NT2/D1 (cell line): ENCODE data around the gene CACNA2D4.

Experiments used
- DNase-seq: peaks from one replicate; pipeline ENCODE4 v3.0.0-alpha.2; 2011; ENCODE audit warnings: low read depth, low spot score
- H3K27me3 ChIP-seq: 2 replicates; pipeline ENCODE4 v1.6.0; 2011; ENCODE audit warnings: mild to moderate bottlenecking; ENCODE audit not compliant: insufficient read length, insufficient read depth
- H3K36me3 ChIP-seq: 2 replicates; pipeline ENCODE4 v1.6.1; 2011; ENCODE audit warnings: mild to moderate bottlenecking, low read length, mixed read lengths; ENCODE audit not compliant: insufficient read depth, insufficient read length
- H3K4me1 ChIP-seq: 2 replicates; pipeline ENCODE4 v1.5.1; 2011; ENCODE audit not compliant: insufficient read depth, insufficient read length
- H3K4me3 ChIP-seq: 2 replicates; pipeline ENCODE4 v1.5.1; 2011; ENCODE audit warnings: low read depth; ENCODE audit not compliant: insufficient read length
- H3K9ac ChIP-seq: 2 replicates; pipeline ENCODE4 v1.6.0; 2011; ENCODE audit warnings: low read depth; ENCODE audit not compliant: insufficient read length
- H3K9me3 ChIP-seq: 2 replicates; pipeline ENCODE4 v1.5.1; 2011; ENCODE audit warnings: mild to moderate bottlenecking, low read length; ENCODE audit not compliant: insufficient read depth
- SUZ12 ChIP-seq: IDR thresholded peaks from 2 replicates; pipeline ENCODE4 v1.6.1; 2011; ENCODE audit not compliant: insufficient read length, insufficient read depth; ENCODE audit errors: extremely low read depth
- YY1 ChIP-seq: IDR thresholded peaks from 2 replicates; pipeline ENCODE4 v1.6.1; 2011; ENCODE audit not compliant: insufficient read length, insufficient read depth
- ZNF274 ChIP-seq: IDR thresholded peaks from 2 replicates; pipeline ENCODE4 v1.6.1; 2011; ENCODE audit warnings: mild to moderate bottlenecking, low read depth, low read length

Gene CACNA2D4

GRCh38 chr12:1834186-1834925 lies 84.1 kb downstream of the CACNA2D4 start:
- Histone ChIP-seq H3K9me3 (no peaks in the 10 kb centered on the region), H3K27me3 (peaks cover 2% of the 10 kb centered on the region), H3K4me1 (peaks cover 21% of the 10 kb centered on the region), H3K4me3 (no peak overlapping the region), H3K9ac (no peak overlapping the region), H3K36me3 (no peaks in the 10 kb centered on the region)
- no peak for TF ChIP-seq ZNF274
- TF ChIP-seq SUZ12: no peak
- TF ChIP-seq YY1: no peak
- no peak for DNase-seq

GRCh38 chr12:1833596-1834028 lies 84.8 kb downstream of the CACNA2D4 start:
- Histone ChIP-seq H3K9me3 (no peaks in the 10 kb centered on the region), H3K27me3 (peaks cover 2% of the 10 kb centered on the region), H3K4me1 (peaks cover 21% of the 10 kb centered on the region), H3K36me3 (no peaks in the 10 kb centered on the region), H3K9ac (no peak overlapping the region), H3K4me3 (no peak overlapping the region)
- no peak for DNase-seq
- TF ChIP-seq ZNF274 (no peak), SUZ12 (no peak), YY1 (no peak)

DNA sequence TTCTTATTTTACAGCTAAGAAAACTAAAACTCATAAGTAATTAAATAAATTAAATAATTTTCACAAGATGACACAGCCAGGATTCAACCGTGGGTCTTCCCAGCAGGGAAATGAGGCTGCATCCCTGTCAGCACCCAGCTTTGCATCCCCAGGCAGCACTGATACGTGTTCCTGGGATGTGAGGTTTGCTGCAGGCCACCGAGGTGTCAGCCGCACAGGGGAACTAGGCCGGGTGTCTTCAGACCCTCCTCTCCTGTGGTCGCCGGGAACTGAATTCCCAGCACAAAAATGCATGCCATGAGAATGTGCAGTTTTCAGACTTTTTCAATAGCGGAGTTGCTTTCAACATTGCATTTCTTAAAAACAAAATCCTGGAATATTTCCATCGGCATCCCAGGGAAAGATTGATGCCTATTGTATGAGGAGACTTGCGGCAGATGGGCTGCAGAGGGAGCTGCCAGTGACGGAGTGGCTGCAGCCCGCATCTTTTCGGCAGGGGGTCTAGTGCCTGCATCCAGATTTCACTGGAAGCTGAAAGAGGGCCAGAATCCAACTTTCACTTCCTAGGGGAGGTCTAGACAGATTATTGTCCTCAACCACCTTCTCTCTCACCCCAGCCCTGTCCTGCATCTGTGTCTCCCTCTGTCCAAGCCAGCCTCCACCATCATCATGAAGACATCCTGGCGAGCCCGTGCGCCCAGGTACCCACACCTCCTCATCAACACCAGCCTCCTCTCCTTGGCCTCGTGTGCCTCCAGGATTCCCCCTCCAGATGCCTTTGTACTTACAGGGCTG lies 85.5 kb downstream of the CACNA2D4 start:
- Histone ChIP-seq H3K4me3 (no peak overlapping the region), H3K9ac (no peak overlapping the region), H3K27me3 (peaks cover 2% of the 10 kb centered on the region), H3K4me1 (peaks cover 19% of the 10 kb centered on the region), H3K9me3 (no peaks in the 10 kb centered on the region), H3K36me3 (no peaks in the 10 kb centered on the region)
- no peak for TF ChIP-seq SUZ12
- no peak for TF ChIP-seq ZNF274
- no peak for TF ChIP-seq YY1
- no peak for DNase-seq

DNA sequence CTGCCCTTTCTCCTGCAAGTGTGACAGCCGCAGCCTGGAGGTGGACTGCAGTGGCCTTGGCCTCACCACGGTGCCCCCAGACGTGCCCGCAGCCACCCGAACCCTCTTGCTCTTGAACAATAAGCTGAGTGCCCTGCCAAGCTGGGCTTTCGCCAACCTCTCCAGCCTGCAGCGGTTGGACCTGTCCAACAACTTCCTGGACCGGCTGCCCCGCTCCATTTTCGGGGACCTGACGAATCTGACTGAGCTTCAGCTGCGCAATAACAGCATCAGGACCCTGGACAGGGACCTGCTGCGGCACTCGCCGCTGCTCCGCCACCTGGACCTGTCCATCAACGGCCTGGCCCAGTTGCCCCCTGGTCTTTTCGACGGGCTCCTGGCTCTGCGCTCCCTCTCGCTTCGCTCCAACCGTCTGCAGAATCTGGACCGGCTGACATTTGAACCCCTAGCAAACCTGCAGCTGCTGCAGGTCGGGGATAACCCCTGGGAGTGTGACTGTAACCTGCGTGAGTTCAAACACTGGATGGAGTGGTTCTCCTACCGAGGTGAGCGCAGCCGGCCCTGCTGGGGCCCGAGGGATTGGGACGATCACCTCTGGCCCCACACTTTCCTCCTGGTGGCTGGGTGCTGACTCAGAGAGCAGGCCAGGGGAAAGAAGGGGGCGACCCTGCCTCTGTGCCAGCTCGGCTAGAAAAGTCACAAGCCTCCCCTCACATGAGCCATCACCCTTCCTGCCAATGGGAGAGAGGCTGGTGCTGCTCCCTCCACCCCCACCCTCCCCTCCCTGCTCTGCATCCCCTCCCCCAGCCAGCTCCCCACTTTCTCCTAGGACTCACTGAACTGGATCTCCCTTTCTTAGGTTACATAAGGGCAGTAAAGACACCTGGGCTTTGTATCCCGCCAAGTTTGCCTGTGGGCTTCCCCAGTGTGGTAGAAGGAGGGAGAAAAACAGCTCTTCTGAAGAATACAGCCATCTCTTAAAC lies 87.2 kb downstream of the CACNA2D4 start:
- TF ChIP-seq ZNF274 (no peak), YY1 (no peak), SUZ12 (no peak)
- peaks cover 13% of the 10 kb centered on the region for H3K4me1 ChIP-seq
- peak; percentile 54 for DNase-seq

GRCh38 chr12:1830401-1830845 lies 88.0 kb downstream of the CACNA2D4 start:
- no peak for DNase-seq
- peaks cover 13% of the 10 kb centered on the region for H3K4me1 ChIP-seq
- no peak overlapping the region for H3K9ac ChIP-seq
- H3K4me3 ChIP-seq: no peak overlapping the region
- peaks cover 2% of the 10 kb centered on the region for H3K27me3 ChIP-seq
- H3K9me3 ChIP-seq: no peaks in the 10 kb centered on the region
- TF ChIP-seq YY1: no peak
- TF ChIP-seq SUZ12: no peak
- TF ChIP-seq ZNF274: no peak
- H3K36me3 ChIP-seq: no peaks in the 10 kb centered on the region

More for the DNA sequence above, 87.2 kb downstream of the CACNA2D4 start:
- H3K36me3 ChIP-seq: no peaks in the 10 kb centered on the region
- no peak overlapping the region for H3K4me3 ChIP-seq
- H3K27me3 ChIP-seq: peaks cover 2% of the 10 kb centered on the region
- no peaks in the 10 kb centered on the region for H3K9me3 ChIP-seq
- no peak overlapping the region for H3K9ac ChIP-seq

DNA sequence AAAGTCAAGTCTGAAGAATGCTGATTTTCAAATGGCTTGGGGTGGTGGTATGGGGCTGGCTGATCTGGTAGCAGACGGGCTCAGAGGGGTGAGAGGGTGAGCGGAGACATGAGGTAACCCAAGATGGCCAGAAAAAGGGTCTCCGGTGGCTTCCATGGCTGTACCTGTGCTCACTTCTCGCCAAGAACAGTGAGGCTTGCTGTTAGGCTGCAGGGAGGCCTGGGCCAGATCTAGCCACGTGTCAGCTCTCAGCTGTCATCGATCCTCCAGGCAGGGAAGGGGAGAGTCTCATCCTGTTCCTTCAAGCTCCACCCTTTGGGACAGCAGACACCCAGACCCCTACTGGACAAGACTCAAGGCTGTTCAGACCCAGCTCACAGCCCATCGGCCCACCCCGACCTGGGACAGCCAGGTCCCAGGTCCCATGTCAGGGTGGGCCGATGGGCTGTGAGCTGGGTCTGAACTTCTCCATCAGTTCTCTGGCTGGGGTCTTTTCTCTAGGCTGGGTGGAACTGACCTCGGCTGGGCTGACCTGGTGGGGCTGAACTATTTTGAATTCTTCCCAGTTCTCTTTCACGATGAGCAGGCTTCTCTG lies 89.0 kb downstream of the CACNA2D4 start:
- TF ChIP-seq YY1 (no peak), SUZ12 (no peak), ZNF274 (no peak)
- peaks cover 2% of the 10 kb centered on the region for H3K27me3 ChIP-seq
- no peaks in the 10 kb centered on the region for H3K36me3 ChIP-seq
- H3K4me1 ChIP-seq: peaks cover 13% of the 10 kb centered on the region
- no peaks in the 10 kb centered on the region for H3K9me3 ChIP-seq
- no peak overlapping the region for H3K4me3 ChIP-seq
- H3K9ac ChIP-seq: no peak overlapping the region
- no peak for DNase-seq
